ENCODE data around the gene IL4R.

DNA sequence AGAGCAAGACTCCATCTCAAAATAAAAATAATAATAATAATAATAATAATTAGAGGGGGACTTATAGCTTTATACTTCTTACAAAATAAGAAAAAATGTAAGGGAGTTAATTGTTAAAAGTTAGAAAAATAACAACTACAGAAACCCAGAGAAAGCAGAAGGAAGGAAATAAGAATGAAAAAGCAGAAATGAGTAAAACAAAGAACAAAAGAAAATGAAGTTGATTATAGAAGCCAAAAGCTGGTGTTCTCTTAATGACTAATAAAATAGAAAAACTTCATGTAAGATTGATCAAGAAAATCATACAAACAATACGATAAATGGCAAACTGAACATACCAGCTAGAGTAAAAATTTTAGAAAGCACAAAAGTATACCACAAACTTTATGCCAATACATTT is 38.4 kb upstream of the IL4R start:
- TF ChIP-seq, protein P1, sequence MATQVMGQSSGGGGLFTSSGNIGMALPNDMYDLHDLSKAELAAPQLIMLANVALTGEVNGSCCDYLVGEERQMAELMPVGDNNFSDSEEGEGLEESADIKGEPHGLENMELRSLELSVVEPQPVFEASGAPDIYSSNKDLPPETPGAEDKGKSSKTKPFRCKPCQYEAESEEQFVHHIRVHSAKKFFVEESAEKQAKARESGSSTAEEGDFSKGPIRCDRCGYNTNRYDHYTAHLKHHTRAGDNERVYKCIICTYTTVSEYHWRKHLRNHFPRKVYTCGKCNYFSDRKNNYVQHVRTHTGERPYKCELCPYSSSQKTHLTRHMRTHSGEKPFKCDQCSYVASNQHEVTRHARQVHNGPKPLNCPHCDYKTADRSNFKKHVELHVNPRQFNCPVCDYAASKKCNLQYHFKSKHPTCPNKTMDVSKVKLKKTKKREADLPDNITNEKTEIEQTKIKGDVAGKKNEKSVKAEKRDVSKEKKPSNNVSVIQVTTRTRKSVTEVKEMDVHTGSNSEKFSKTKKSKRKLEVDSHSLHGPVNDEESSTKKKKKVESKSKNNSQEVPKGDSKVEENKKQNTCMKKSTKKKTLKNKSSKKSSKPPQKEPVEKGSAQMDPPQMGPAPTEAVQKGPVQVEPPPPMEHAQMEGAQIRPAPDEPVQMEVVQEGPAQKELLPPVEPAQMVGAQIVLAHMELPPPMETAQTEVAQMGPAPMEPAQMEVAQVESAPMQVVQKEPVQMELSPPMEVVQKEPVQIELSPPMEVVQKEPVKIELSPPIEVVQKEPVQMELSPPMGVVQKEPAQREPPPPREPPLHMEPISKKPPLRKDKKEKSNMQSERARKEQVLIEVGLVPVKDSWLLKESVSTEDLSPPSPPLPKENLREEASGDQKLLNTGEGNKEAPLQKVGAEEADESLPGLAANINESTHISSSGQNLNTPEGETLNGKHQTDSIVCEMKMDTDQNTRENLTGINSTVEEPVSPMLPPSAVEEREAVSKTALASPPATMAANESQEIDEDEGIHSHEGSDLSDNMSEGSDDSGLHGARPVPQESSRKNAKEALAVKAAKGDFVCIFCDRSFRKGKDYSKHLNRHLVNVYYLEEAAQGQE (IDR thresholded peaks at IDR 0.05; ENCODE audit: unreplicated experiment) = no peak
- TF ChIP-seq, protein P2, sequence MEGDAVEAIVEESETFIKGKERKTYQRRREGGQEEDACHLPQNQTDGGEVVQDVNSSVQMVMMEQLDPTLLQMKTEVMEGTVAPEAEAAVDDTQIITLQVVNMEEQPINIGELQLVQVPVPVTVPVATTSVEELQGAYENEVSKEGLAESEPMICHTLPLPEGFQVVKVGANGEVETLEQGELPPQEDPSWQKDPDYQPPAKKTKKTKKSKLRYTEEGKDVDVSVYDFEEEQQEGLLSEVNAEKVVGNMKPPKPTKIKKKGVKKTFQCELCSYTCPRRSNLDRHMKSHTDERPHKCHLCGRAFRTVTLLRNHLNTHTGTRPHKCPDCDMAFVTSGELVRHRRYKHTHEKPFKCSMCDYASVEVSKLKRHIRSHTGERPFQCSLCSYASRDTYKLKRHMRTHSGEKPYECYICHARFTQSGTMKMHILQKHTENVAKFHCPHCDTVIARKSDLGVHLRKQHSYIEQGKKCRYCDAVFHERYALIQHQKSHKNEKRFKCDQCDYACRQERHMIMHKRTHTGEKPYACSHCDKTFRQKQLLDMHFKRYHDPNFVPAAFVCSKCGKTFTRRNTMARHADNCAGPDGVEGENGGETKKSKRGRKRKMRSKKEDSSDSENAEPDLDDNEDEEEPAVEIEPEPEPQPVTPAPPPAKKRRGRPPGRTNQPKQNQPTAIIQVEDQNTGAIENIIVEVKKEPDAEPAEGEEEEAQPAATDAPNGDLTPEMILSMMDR (conservative IDR thresholded peaks at IDR 0.05; ENCODE audit: low read depth in 2 of 2) = no peak
- TF ChIP-seq NANOG (IDR thresholded peaks at IDR 0.05; ENCODE audit: borderline replicate concordance) = no peak
- no peak for TF ChIP-seq EZH2 (IDR thresholded peaks at IDR 0.05; ENCODE audit: low read depth, unreplicated experiment)
- no peak for TF ChIP-seq EZH2phosphoT487 (IDR thresholded peaks at IDR 0.05; ENCODE audit: unreplicated experiment)
- no peak for TF ChIP-seq POLR2AphosphoS5 (IDR thresholded peaks at IDR 0.05; ENCODE audit: low read depth)
- TF ChIP-seq CREB1 (CRISPR knock-in tag; IDR thresholded peaks at IDR 0.05; ENCODE audit: low read depth) = no peak
- TF ChIP-seq, protein P3, sequence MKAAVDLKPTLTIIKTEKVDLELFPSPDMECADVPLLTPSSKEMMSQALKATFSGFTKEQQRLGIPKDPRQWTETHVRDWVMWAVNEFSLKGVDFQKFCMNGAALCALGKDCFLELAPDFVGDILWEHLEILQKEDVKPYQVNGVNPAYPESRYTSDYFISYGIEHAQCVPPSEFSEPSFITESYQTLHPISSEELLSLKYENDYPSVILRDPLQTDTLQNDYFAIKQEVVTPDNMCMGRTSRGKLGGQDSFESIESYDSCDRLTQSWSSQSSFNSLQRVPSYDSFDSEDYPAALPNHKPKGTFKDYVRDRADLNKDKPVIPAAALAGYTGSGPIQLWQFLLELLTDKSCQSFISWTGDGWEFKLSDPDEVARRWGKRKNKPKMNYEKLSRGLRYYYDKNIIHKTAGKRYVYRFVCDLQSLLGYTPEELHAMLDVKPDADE (IDR thresholded peaks at IDR 0.05) = no peak
- TF ChIP-seq ZNF114 (CRISPR knock-in tag; IDR thresholded peaks at IDR 0.05) = no peak

Measured in GM23338 (cell line).